Ureter (tissue), 1 donor: ENCODE results near the gene TUBB. TPM values are rescaled to one million over a fixed set of nuclear protein-coding genes. Genes with fewer than 3 reads are reported as not detected.
"Not testable (repeated sequence)": the region's sequence is repeated elsewhere in the genome, so short reads cannot be mapped to it uniquely, and the experiment has no call there.

Experiments
- DNase-seq: peaks from one replicate; pipeline ENCODE4 v3.0.0-alpha.2; 2020; ENCODE audit warnings: low spot score
- total RNA-seq: library from RNA; stranded (reverse); gene quantifications from one replicate; pipeline ENCODE4 v1.2.4, GENCODE V29; 2023
- donor health status: DM: yes; HTN: yes; CAD: no.

The TUBB gene
- total RNA-seq, 1 donor from 2014 or later: 357 TPM

- not testable (repeated sequence) for DNase-seq
These were observed 2.1 kb upstream of the TUBB start for GRCh38 chr6:30717845-30718720.

- DNase-seq: no peak
These were observed 796 bp upstream of the TUBB start for GRCh38 chr6:30719356-30719755.

- peak; percentile 83 for DNase-seq
These were observed 616 bp downstream of the TUBB start for GRCh38 chr6:30720738-30721197.

- DNase-seq: peak; percentile 92
These were observed 1.3 kb downstream of the TUBB start for GRCh38 chr6:30721198-30722024.

- not testable (repeated sequence) for DNase-seq
These were observed 1.8 kb downstream of the TUBB start for GRCh38 chr6:30722025-30722279.

- DNase-seq: peak; percentile 89
These were observed 2.3 kb downstream of the TUBB start for GRCh38 chr6:30722280-30723112.

GRCh38 chr6:30723159-30723842 is 3.1 kb downstream of the TUBB start:
- DNase-seq: not testable (repeated sequence)

- DNase-seq: not testable (repeated sequence)
These were observed 3.9 kb downstream of the TUBB start for GRCh38 chr6:30723843-30724741.

GRCh38 chr6:30724906-30725667 is 4.9 kb downstream of the TUBB start:
- DNase-seq: no peak

GRCh38 chr6:30725713-30726505 is 5.8 kb downstream of the TUBB start:
- DNase-seq: no peak

GRCh38 chr6:30726506-30727413 is 6.6 kb downstream of the TUBB start:
- no peak for DNase-seq

GRCh38 chr6:30727920-30728553 is 7.9 kb downstream of the TUBB start:
- DNase-seq: no peak

- DNase-seq: peak; percentile 77
These were observed 10.7 kb downstream of the TUBB start for GRCh38 chr6:30730601-30731435.

GRCh38 chr6:30732237-30732943 is 12.2 kb downstream of the TUBB start:
- DNase-seq: no peak

GRCh38 chr6:30735668-30736314 is 15.6 kb downstream of the TUBB start:
- DNase-seq: no peak
